Astrocyte of the hippocampus (primary cell): Measurements from ENCODE around the gene RNF217.
"Not testable (repeated sequence)": the region's sequence is repeated elsewhere in the genome, so short reads cannot be mapped to it uniquely, and the experiment has no call there.

ENCODE experiments used
- DNase-seq: peaks from one replicate; pipeline ENCODE4 v3.0.0; 2011; ENCODE audit warnings: low read depth, low spot score

RNF217 gene

GRCh38 chr6:125125856-125126255, 163.6 kb downstream of the RNF217 start:
- DNase-seq, result not testable (repeated sequence)

GRCh38 chr6:125129354-125129753, 167.1 kb downstream of the RNF217 start:
- DNase-seq, result no peak

DNA sequence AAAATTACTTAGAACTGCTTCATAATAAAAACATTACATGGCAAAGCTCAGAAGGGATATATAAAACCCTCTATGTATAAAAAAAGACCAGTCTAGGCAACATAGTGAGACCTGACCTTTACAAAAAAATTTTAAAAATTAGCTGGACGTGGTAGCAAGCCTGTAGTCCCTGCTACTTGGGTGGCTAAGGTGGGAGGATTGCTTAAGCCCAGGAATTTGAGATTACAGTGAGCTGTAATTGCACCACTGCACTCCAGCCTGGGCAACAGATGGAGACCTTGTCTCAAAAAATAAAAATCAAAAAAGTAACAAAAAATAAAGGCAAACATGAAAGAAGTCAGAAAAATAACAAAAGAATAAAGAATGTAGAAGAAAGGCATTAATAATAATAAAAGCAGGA, 169.8 kb downstream of the RNF217 start:
- no peak for DNase-seq

GRCh38 chr6:125136378-125136777, 174.1 kb downstream of the RNF217 start:
- no peak for DNase-seq

GRCh38 chr6:125138083-125138482, 175.8 kb downstream of the RNF217 start:
- DNase-seq, result no peak

GRCh38 chr6:125140808-125141207, 178.6 kb downstream of the RNF217 start:
- peak; percentile 22 for DNase-seq
